ENCODE data around the gene EDEM3.

- no peak for TF ChIP-seq POLR2AphosphoS5 (IDR thresholded peaks at IDR 0.05; ENCODE audit: borderline replicate concordance, low read depth, low read length)
- no peak for TF ChIP-seq EZH2 (IDR thresholded peaks at IDR 0.05)
- no peak for TF ChIP-seq FOXP2 (optimal IDR thresholded peaks at IDR 0.05; ENCODE audit: control extremely low read depth, extremely low read length, insufficient read depth)
Measured at GRCh38 chr1:184790642-184791549, 36.2 kb upstream of the EDEM3 start.

Data from SK-N-MC (cell line).